Measurements from ENCODE around the gene LARGE2.

Gene LARGE2

DNA sequence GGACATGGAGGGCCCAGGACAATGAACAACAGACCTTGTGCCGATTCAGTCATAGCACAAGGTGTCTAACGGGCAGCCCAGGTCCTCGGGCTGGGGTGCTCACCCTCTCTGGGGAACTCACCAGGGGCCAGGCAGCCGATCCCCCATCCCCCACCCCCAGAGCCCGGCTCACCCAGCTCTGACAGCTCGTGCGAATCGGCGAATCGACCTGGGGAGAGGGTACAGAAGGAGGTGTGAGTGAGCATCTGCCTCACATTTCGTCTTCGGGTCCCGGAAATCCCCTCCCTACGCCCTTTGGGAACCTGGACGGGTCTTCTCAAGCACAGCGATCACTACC is 5.2 kb upstream of the LARGE2 start:
- no peak for DNase-seq

DNA sequence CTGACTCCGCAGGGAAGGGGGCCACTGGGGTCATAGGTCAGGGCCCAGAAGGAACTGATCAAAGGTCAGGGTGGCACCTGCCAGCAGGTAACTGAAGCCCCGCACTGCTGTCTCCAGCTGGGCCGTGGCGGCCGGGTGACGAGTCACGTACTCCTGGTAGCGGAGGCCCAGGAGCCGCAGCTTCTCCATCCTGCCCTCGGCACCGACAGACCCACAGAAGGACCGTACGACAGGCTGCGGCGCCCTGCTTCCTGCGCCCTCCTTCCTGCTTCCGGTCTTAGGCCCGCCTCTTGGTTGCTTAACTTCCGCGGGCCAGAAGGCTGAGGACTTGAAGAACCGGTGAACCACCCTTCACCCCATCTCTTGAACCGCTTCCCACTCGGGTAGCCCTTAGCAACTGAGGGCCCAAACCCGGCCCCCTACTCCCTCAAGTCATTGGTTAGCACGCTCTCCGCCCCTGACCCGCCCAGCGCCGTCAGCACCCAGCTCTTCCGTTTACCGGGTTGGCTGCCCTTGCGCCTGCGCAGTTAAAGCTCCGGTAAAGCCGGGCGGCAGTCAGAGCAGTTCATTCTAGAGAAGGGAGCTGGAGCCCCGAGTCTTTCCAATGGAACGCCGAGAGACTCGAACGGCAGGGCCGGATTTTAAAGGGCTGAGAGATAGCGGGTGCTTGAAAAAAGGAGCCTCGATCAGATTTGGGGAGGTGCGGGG is 4.7 kb upstream of the LARGE2 start, which contains the start of gene PEX16:
Gene PEX16, minus strand, starts transcription at position 255 of the 708 bp plus-strand sequence. Its CDS starts 66 bp downstream, at position 189.
- peak; percentile 99 for DNase-seq

DNA sequence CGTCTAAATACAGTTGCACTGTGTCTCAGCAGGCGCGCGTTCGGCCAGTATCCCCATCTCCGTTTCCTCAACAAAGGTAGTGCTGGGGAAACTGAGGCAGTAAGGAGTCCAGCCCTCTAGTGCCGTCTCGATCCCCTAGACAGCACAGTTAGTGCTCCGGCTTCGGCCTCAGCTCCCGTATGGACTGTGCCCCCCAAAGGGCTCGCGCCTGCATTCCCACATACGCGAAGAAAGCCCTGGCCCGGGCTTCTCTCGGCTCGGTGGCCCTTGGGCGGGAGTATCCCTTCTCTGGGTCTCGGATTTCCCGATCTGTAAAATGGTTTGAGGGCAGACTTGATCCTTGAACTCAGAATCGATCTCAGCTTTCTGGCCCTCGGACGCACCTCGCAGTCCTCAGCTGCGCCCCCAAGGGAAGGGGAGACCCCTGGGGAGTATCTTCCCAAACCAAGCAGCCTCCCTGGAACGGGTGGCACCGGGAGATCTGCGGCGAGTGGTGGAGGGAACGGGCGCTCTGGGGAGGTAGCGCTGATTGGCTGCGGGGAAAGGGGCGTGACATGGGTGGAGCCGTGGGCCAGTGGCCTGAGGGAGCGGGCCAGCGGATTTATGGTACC is 4.0 kb upstream of the LARGE2 start:
- peak; percentile 81 to 92 (median 85) for DNase-seq

DNA sequence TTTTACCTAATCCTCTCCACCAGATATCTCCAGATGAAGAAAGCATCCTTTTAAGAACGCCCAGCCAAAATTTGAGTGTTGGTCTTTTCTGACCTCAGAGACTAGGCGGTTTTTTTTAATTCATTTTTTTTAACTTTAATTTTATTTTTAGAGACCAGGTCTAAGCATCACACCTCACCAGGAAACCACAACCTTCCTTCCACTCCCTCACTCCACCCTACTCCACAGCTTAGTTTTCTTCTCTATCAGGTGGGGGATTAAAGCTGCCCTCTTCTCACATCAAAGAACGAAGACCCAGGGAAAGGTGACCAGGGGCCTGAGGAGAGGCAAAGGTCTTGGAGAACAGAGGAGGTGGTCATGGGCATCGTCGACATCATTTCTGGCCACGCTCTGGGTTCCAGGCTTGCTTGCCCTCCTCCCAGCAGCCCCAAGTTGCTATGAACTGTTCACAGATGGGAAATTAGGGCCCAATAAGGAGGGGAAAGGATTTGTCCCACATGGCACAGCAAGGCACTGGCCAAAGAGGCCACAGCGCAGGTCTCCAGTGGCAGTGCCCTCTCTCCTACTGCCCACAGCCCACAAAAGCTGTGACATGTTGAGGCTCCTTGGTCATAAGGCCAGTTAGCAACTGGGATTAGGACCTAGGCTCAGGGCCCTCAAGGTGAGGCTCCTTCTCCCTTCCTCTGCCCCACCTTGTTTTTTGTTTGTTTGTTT is 3.3 kb upstream of the LARGE2 start:
- no peak for DNase-seq

DNA sequence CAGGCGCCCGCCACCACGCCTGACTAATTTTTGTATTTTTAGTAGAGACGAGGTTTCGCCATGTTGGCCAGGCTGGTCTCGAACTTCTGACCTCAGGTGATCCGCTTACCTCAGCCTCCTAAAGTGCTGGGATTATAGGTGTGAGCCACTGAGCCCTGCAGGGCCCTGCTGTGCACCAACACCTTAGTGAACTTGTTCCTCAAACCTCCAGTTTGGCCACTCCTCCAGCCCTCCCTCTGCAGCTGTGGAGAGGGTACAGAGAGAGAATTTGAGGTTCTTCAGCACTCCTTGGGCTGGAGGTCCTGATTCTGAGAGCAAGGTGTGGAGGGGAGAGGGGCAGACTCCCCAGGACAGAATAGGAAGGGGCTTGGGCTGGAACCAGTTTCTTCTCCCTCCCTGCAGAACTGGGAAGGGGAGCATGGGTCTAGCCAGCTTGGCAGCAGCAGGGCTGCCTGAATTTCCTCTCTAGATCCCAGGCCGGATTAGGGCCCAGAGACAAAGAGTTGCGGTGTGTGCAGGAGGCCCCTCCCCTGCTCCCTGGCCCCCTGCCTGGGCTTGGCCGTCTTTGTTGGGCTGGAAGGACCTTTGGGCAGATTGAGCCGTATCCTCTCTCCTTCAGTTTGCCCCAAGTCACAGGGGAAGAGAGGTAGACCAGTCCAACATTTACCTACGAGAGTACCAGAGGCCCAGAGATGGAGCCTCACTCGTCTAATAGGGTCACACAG is 2.5 kb upstream of the LARGE2 start:
- DNase-seq = no peak

DNA sequence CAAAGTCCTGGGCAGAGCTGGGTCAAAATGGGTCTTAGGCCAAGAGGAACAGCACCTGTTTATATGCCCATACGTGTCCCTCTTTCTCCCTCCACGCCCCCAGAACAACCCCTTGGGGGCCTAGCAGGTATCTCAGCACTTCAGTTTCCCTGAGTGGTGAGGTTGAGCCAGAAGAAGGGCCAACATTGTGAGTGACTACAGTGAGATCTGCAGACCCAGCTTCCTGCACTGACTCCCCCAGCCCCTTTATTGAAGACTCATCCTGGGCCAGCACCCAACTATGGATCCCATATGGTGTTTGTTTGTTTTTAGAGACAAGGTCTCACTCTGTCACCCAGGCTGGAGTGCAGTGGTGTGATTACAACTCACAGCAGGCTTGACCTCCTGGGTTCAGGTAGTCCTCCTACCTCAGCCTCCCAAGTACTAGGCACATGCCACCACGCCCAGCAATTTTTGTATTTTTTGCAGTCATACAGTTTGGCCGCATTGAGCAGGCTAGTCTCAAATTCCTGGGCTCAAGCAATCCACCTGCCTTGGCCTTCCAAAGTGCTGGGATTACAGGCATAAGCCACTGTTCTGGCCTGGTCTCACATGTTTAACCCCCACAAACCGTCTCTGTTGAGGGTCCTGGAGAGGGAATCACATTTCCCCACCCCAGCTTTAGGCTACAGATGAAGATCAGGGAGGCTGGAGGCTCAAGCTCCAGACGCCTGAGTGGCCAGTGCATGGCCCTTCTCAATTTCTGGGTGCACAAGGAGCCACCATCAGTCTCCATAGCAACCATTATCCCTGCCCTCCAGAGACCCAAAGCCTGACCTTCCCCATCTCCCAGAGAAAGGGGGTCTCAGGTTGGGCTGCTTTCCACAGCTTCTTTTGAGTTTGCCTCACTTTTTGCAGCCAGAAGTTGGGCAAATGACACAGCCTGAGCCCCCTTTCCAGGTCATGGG is 1.7 kb upstream of the LARGE2 start:
- DNase-seq = no peak

DNA sequence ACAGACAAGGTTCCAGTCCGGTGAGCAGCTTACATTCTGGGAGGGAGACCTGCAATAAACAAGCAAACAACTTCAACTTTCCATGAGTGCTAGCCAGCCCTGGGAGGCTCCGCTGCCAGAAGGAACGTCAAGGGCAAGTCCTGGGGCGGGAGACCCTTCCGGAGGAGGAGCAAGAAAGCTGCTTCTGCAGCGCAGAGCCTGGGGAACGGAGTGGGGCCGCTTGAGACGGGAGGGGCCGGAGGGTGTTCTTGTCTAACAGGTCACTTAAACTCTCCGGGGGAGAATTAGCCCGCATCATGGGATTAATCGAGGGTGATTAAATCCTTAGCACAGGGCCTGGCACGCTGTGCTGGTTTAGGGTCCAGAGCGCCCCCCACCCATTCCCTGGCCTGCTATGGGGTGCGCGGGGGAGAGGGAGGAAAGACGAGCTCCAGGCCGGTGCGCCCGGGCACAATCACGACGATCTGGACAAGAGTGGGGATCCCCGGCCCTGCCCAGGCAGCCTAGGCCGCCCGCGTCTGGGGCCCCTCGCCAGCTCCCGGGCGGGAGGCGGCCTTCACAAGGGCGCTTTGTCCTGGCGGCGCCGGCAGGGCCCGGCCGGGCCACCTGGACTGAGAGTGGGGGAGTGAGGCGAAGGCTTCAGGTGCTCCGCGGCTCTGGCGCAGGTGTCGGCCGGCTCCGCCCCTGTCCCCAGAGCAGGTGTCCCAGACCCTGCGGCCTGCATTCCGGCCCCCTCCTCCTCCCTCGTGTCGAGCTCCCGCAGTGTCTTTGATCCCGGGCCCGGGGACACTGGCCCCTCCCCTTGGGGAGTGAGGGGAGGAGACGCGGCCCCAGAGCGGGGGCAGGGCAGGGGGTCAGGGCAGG is 663 bp upstream of the LARGE2 start:
- no peak for DNase-seq

DNA sequence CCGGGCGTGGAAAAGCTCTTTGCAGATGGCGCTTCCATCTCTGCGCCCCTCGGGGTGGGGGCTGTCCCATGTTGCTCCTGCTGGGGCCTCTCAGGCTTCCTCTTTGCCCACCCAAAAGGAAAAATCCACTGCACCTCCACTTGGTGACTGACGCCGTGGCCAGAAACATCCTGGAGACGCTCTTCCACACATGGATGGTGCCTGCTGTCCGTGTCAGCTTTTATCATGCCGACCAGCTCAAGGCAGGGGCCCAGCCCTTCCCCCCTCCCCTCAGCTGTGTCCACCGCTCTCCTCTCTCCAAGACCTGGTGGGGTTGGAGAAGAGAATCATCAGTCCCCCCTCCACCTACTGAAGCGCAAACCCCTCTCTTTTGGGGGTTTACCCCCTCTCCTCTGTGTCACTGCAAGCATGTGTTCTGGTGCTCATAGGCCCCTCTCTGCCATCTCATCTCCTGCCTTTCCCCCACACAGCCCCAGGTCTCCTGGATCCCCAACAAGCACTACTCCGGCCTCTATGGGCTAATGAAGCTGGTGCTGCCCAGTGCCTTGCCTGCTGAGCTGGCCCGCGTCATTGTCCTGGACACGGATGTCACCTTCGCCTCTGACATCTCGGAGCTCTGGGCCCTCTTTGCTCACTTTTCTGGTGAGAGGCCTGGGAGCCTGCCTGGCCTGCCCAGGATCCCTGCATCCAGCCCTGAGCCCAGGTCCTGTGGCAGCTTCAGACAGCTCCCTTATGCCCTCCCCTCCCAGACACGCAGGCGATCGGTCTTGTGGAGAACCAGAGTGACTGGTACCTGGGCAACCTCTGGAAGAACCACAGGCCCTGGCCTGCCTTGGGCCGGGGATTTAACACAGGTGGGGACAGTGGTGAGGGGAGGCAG is 1.8 kb downstream of the LARGE2 start:
- no peak for DNase-seq

DNA sequence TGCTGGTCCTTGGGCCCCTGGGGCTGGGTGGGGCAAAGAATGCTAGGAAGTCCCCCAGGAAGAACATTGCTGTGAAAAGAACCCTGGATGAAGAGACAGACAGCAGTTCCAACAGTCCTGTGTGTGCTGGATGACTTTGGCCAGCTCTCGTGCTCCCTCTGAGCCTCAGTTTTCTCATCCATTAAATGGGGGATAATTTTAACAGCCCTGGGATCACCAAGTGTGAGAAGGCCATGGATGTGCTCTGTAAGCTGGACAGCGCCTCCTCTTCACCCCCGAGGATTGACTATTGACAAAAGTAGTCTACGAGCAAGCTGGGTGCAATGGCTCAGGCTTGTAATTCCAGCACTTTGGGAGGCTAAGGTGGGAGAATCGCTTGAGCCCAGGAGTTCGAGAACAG is 2.5 kb downstream of the LARGE2 start:
- DNase-seq = no peak

DNA sequence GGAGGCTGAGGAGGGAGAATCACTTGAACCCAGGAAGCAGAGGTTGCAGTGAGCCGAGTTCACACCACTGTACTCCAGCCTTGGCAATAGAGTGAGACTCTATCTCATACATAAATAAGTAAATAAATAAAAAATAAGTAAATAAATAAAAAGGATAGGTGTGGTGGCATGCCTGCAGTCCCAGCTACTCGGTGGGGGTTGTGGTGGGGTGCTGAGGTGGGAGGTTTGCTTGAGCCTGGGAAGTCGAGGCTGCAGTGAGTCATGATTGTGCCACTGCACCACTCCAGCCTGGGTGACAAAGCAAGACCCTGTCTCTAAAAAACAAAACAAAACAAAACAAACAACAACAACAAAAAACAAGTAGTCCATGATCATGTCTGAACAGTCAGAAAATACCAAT is 3.1 kb downstream of the LARGE2 start:
- no peak for DNase-seq

DNA sequence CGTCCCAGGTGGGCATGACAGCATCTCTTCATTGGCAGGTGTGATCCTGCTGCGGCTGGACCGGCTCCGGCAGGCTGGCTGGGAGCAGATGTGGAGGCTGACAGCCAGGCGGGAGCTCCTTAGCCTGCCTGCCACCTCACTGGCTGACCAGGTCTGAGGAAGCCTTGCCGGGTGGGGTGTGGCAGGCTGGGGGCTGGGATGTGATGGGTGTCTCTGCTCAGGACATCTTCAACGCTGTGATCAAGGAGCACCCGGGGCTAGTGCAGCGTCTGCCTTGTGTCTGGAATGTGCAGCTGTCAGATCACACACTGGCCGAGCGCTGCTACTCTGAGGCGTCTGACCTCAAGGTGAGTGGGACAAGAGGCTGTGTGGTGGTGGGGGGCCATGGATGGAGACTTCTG is 3.5 kb downstream of the LARGE2 start:
- DNase-seq = no peak

DNA sequence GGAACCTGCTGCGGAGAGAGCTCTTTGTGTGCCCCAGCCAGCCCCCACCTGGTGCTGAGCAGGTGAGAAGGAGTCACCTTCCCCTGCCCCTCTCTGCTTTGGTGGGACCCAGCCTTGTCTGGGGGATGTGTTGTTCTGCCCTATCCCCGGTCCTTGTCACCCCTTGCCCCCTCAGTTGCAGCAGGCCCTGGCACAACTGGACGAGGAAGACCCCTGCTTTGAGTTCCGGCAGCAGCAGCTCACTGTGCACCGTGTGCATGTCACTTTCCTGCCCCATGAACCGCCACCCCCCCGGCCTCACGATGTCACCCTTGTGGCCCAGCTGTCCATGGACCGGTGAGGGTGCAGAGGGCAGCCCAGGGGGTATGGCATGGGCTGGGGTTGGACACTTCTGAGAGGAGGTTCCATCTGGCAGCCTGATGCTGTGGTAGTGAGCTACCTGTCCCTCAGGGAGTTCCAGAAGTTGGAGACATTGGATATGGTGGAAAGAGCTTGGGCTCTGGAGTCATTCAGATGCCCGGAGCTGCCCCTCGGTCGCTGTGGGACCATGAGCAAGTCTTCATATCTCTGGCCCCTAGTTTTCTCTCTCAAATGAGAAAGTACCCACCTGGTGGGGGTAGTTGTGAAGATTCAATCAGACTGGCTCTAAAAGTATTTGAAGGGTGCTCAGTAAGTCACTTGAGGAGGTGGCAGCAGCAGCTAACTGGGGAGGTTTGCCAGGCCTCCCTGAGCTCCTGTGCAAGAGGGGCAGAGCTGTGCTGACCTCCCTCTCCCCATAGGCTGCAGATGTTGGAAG is 4.3 kb downstream of the LARGE2 start:
- DNase-seq = no peak

DNA sequence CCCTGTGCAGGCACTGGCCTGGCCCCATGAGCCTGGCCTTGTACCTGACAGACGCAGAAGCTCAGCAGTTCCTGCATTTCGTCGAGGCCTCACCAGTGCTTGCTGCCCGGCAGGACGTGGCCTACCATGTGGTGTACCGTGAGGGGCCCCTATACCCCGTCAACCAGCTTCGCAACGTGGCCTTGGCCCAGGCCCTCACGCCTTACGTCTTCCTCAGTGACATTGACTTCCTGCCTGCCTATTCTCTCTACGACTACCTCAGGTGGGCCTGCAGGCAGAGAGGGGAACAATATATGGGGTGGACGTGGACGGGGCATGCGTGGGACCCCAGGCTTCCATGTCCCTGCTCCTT is 4.9 kb downstream of the LARGE2 start:
- DNase-seq = no peak

DNA sequence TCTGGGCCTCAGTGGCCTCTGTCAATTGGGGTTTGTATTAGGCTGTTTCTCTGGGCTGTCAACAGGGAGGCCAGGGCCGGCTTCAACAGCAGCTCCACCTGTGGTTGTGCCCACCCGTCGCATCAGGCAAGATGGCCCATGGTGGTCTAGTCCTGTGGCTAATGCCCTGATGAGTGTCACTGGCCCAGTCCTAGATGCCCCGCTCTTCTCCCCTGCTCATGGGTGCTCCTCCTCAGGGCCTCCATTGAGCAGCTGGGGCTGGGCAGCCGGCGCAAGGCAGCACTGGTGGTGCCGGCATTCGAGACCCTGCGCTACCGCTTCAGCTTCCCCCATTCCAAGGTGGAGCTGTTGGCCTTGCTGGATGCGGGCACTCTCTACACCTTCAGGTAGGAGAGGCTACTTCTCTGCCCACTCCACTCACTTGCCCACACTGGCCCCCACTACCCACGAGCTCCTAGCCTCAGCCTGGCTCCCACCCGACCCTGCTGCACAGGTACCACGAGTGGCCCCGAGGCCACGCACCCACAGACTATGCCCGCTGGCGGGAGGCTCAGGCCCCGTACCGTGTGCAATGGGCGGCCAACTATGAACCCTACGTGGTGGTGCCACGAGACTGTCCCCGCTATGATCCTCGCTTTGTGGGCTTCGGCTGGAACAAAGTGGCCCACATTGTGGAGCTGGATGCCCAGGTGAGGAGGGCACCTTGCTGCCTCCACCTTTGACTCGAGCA is 5.4 kb downstream of the LARGE2 start:
- no peak for DNase-seq

DNA sequence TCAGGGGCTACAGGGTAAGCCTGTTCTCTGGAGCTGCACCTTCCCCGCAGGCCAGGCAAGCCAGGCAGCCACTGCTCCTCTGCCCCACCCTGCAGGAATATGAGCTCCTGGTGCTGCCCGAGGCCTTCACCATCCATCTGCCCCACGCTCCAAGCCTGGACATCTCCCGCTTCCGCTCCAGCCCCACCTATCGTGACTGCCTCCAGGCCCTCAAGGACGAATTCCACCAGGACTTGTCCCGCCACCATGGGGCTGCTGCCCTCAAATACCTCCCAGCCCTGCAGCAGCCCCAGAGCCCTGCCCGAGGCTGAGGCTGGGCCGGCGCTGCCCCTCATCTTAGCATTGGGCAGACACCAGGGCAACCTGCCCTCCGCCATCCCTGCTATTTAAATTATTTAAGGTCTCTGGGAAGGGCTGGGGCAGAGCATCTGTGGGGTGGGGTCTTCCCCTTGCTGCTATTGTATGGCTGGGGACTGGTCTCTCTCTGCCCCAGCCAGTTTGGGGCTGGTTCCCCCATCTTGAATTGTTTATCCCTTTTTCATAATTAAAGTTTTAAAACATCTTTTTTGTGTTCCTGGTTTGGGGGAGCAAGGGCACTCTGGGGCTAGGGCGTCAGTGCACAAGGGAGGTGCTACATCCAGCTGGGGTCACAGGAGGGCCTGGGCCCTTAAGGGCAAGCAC is 6.2 kb downstream of the LARGE2 start:
- DNase-seq = no peak

DNA sequence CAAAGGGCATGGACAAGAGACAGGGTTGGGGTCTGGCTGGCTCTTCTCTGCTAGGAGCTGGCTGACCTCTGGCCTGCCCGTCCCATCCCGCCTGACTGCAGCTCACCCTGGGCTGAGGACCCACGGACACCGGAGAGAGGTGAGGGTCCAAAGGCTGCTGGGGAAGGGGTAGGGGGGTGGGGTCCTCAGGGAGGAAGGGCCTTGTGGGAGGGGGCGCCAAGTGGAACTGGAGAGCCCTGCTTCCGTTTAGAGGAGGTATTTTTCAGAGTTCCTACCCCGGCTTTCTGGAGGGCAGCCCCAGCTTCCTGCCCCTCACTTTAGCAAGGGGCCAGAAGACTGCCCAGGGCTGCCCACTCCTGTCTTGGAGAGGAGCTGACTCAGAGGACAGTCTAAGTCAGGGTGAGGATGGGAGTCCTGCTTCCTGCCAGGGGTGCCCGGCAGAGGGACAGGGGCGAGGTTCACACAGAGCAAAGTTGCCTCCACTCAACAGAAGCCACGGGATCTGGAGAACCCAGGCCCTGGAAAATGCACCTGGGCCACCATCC is 7.1 kb downstream of the LARGE2 start:
- no peak for DNase-seq

DNA sequence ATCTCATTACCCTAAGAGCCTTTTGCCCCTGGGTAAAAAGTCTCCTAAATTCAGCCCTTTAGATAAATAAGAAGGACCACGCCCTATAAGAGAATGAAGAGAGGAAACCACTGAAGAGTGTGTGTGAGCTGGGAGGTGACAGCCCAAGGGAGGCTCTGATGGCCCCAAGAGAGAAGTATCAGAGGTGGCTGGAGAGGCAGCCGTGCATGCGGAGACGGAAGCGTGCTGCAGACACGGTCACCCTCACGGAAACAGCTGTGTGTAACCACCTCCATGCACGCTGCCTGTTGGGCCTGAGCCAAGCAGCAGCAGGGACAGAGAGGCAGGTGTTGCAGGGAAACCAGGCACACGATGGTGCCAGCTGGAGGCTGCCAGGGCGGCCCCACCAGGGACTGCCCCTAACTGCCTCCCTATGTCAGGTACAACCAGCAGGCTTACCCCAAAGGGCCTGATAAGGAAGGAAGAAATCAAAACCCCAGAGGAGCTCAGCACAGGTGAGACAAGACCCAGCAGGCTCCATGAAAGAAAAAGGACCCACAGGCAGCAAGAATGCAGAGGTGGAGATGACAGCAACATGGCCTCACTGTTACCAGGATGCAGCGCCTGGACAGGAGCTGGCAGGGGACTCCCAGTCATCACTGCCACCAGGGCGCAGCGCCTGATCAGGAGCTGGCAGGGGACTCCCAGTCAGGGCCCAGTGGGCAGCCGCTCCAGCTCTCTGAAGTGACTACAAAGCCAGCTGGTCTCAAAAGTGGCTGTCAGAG is 7.8 kb downstream of the LARGE2 start:
- DNase-seq = peak in 1 of 3 donors; percentile 22

Measured in suppressor macrophage treated with lipopolysaccharide for 1 hour (primary cell).